ENCODE measurements around the gene CBFB.

DNA sequence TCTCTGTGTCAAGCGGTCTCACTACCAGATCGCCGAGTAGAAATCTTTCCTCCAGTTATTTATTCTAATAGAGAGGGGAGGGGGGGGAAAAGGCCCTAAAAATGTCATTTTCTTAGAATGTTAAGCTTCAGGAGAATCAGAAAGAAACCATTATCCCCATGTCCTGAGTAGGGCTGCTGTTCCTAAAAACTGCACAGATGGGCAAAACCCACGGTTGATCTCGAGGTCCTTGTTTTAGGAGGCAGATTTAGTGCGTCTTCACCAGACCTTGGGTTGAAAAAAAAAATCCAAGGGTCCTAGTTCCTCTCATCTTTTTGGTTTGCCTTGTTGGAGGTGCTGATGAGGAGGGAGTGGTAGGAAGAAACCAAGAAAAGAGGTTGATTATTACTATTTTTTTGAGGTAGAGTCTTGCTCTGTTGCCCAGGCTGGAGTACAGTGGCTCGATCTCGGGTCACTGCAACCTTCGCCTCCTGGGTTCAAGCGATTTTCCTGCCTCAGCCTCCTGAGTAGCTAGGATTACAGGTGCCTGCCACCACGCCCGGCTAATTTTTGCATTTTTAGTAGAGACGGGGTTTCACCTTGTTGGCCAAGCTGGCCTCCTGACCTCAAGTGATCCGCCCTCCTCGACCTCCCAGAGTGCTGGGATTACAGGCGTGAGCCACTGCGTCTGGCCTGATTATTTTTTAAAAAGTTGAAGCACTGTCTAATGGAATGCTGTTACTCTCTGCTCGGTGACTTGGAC, 1.4 kb downstream of the CBFB start:
- TF ChIP-seq, protein P1, sequence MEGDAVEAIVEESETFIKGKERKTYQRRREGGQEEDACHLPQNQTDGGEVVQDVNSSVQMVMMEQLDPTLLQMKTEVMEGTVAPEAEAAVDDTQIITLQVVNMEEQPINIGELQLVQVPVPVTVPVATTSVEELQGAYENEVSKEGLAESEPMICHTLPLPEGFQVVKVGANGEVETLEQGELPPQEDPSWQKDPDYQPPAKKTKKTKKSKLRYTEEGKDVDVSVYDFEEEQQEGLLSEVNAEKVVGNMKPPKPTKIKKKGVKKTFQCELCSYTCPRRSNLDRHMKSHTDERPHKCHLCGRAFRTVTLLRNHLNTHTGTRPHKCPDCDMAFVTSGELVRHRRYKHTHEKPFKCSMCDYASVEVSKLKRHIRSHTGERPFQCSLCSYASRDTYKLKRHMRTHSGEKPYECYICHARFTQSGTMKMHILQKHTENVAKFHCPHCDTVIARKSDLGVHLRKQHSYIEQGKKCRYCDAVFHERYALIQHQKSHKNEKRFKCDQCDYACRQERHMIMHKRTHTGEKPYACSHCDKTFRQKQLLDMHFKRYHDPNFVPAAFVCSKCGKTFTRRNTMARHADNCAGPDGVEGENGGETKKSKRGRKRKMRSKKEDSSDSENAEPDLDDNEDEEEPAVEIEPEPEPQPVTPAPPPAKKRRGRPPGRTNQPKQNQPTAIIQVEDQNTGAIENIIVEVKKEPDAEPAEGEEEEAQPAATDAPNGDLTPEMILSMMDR (IDR thresholded peaks at IDR 0.05; ENCODE audit: borderline replicate concordance, extremely low read depth, low read length, poor library complexity, severe bottlenecking) = no peak
- TF ChIP-seq EZH2 (IDR thresholded peaks at IDR 0.05; ENCODE audit: borderline replicate concordance, low read depth, low read length, severe bottlenecking) = no peak
